ENCODE results near the gene CCDC192. TPM values are rescaled to one million over a fixed set of nuclear protein-coding genes. Genes with fewer than 3 reads are reported as not detected.

The CCDC192 gene
- total and polyA plus RNA-seq, 2 of the 4 experiments (the other 2 are of a cell fraction), result not detected

DNA sequence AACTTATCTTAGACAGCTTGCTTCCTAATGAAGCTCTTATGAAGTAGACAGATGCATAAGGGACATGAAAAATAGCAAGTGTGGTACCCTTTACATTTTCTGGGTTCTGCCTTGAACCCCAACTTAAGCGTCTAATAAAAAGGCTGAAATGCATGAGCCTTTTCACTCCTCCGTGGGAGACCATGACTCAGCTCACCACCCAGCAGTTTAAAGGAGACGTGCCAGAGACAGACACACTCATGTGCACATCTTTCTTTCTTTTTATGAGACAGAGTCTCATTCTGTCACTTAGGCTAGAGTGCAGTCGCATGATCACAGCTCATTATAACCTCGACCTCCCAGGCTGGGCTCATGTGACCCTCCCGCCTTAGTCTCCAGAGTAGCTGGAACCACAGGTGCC, 32.0 kb upstream of the CCDC192 start:
- CTCF ChIA-PET, result interaction anchor here (0.6 to 0.7 kb wide), 2 partner anchors 57 to 586 kb away, joined by 3 to 8 read pairs; no protein-coding TSS in a partner anchor
- dilution Hi-C loops (cut with HindIII; ENCODE audit: low sequenced_read_pairs, unreplicated experiment), result no loop called here
- DNase-seq, result no peak

More for the DNA sequence above, 32.0 kb upstream of the CCDC192 start:
- POLR2A ChIA-PET (ENCODE audit: unreplicated experiment), result no interaction called here
- TF ChIP-seq POLR2A (IDR thresholded peaks at IDR 0.05; ENCODE audit: low read depth, low read length), result no peak
- TF ChIP-seq RCOR1 (IDR thresholded peaks at IDR 0.05; ENCODE audit: insufficient replicate concordance, low read length), result no peak
- TF ChIP-seq CEBPB (IDR thresholded peaks at IDR 0.05; ENCODE audit: low read depth, low read length), result no peak
- TF ChIP-seq, protein P1, sequence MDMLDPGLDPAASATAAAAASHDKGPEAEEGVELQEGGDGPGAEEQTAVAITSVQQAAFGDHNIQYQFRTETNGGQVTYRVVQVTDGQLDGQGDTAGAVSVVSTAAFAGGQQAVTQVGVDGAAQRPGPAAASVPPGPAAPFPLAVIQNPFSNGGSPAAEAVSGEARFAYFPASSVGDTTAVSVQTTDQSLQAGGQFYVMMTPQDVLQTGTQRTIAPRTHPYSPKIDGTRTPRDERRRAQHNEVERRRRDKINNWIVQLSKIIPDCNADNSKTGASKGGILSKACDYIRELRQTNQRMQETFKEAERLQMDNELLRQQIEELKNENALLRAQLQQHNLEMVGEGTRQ (IDR thresholded peaks at IDR 0.05; ENCODE audit: low read depth, low read length), result no peak
- TF ChIP-seq MAFK (IDR thresholded peaks at IDR 0.05; ENCODE audit: low read depth, low read length), result no peak
- no peak for TF ChIP-seq NFE2L2 (IDR thresholded peaks at IDR 0.05; ENCODE audit: low read depth, low read length)
- TF ChIP-seq BHLHE40 (IDR thresholded peaks at IDR 0.05; ENCODE audit: low read depth, low read length), result no peak
- no peak for TF ChIP-seq RFX5 (IDR thresholded peaks at IDR 0.05; ENCODE audit: low read depth, low read length)
- no peak for TF ChIP-seq SMC3 (IDR thresholded peaks at IDR 0.05; ENCODE audit: low read depth, low read length)
- TF ChIP-seq FOS (IDR thresholded peaks at IDR 0.05; ENCODE audit: low read depth, low read length), result no peak
- no peak for TF ChIP-seq MAZ (IDR thresholded peaks at IDR 0.05; ENCODE audit: borderline replicate concordance, low read depth, low read length)
- TF ChIP-seq RAD21 (IDR thresholded peaks at IDR 0.05; ENCODE audit: low read length), result no peak
- no peak for TF ChIP-seq CHD1 (IDR thresholded peaks at IDR 0.05; ENCODE audit: low read depth, low read length)
- TF ChIP-seq, protein P2, sequence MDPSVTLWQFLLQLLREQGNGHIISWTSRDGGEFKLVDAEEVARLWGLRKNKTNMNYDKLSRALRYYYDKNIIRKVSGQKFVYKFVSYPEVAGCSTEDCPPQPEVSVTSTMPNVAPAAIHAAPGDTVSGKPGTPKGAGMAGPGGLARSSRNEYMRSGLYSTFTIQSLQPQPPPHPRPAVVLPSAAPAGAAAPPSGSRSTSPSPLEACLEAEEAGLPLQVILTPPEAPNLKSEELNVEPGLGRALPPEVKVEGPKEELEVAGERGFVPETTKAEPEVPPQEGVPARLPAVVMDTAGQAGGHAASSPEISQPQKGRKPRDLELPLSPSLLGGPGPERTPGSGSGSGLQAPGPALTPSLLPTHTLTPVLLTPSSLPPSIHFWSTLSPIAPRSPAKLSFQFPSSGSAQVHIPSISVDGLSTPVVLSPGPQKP (IDR thresholded peaks at IDR 0.05; ENCODE audit: borderline replicate concordance, low read depth, low read length), result no peak
- TF ChIP-seq MXI1 (IDR thresholded peaks at IDR 0.05; ENCODE audit: borderline replicate concordance, low read depth, low read length), result no peak
- TF ChIP-seq, protein P3, sequence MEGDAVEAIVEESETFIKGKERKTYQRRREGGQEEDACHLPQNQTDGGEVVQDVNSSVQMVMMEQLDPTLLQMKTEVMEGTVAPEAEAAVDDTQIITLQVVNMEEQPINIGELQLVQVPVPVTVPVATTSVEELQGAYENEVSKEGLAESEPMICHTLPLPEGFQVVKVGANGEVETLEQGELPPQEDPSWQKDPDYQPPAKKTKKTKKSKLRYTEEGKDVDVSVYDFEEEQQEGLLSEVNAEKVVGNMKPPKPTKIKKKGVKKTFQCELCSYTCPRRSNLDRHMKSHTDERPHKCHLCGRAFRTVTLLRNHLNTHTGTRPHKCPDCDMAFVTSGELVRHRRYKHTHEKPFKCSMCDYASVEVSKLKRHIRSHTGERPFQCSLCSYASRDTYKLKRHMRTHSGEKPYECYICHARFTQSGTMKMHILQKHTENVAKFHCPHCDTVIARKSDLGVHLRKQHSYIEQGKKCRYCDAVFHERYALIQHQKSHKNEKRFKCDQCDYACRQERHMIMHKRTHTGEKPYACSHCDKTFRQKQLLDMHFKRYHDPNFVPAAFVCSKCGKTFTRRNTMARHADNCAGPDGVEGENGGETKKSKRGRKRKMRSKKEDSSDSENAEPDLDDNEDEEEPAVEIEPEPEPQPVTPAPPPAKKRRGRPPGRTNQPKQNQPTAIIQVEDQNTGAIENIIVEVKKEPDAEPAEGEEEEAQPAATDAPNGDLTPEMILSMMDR (conservative IDR thresholded peaks at IDR 0.05; ENCODE audit: low read depth, low read length), result no peak
- in situ Hi-C loops (cut with MboI; ENCODE audit: low sequenced_read_pairs) (no loop called here), intact Hi-C loops (cut with micrococcal nuclease) (no loop called here)
- no peak overlapping the region for H3K23ac ChIP-seq (ENCODE audit: low read depth, low read length)
- H3K36me3 ChIP-seq (ENCODE audit: control insufficient read depth, insufficient read depth, low read length), result no peaks in the 10 kb centered on the region
- H2BK120ac ChIP-seq (ENCODE audit: low read depth, low read length), result no peak overlapping the region
- no peak overlapping the region for H2BK15ac ChIP-seq (ENCODE audit: low read depth, low read length)
- no peak overlapping the region for H2AFZ ChIP-seq (replicated peaks; ENCODE audit: low read length, poor library complexity)
- no peak overlapping the region for H3K14ac ChIP-seq (replicated peaks; ENCODE audit: low read depth, low read length)
- no peaks in the 10 kb centered on the region for H3K9me3 ChIP-seq (ENCODE audit: control insufficient read depth, insufficient read depth, low read length)
- H3K18ac ChIP-seq (ENCODE audit: low read depth, low read length), result no peak overlapping the region
- BruUV-seq (replicated peaks), result no TSS peak
- H3K27ac ChIP-seq (ENCODE audit: insufficient read depth, low read length), result no peak overlapping the region
- H3K9me1 ChIP-seq (ENCODE audit: insufficient read depth, low read length), result no peaks in the 10 kb centered on the region
- H3K27me3 ChIP-seq (ENCODE audit: control insufficient read depth, insufficient read depth, low read length), result peaks cover 2% of the 10 kb centered on the region; the same call in 1 of the 2 replicates
- no peak overlapping the region for H3K4me3 ChIP-seq (ENCODE audit: insufficient read depth, low read depth, low read length)
- H4K5ac ChIP-seq (ENCODE audit: low read depth, low read length), result no peak overlapping the region
- no peak overlapping the region for H4K8ac ChIP-seq (ENCODE audit: low read depth in 2 of 2, low read length in 2 of 2)
- no peak overlapping the region for H2BK5ac ChIP-seq (ENCODE audit: low read depth, low read length, poor library complexity, severe bottlenecking)
- H4K91ac ChIP-seq (ENCODE audit: insufficient read depth, low read depth, low read length), result no peak overlapping the region
- WGBS, 2 experiments (ENCODE audit: extremely low coverage in 2 of 2, insufficient read length in 1 of 2), result 100% methylated on average over 1 of the region's 6 CpGs; no CpG with 5 or more reads in 1 of the 2 experiments
- H2AK5ac ChIP-seq (ENCODE audit: low read depth, low read length), result no peak overlapping the region
- no peak overlapping the region for H2BK20ac ChIP-seq (ENCODE audit: low read depth, low read length)
- no peak overlapping the region for H3K4ac ChIP-seq (ENCODE audit: low read depth, low read length)
- H2AK9ac ChIP-seq (replicated peaks; ENCODE audit: low read depth, low read length, poor library complexity), result no peak overlapping the region
- H3K56ac ChIP-seq (ENCODE audit: extremely low read depth, insufficient read depth, low read length), result no peak overlapping the region
- no peak overlapping the region for H3K9ac ChIP-seq (ENCODE audit: low read depth, low read length)
- H3K79me1 ChIP-seq (ENCODE audit: low read depth in 1 of 2, low read length in 2 of 2), result no peaks in the 10 kb centered on the region
- no peak overlapping the region for H3K4me2 ChIP-seq (ENCODE audit: low read depth, low read length)
- H4K20me1 ChIP-seq (ENCODE audit: insufficient read depth, low read length), result no peaks in the 10 kb centered on the region
- ATAC-seq (ENCODE audit: low read depth), result no peak
- H3K4me1 ChIP-seq (ENCODE audit: control insufficient read depth, insufficient read depth, low read length), result peaks cover 2% of the 10 kb centered on the region

All from IMR-90 (cell line).